Brain microvascular endothelial cell (primary cell): ENCODE data around the gene C17orf50.

Experiments used
- DNase-seq: peaks from one replicate; pipeline ENCODE4 v3.0.0-alpha.2; 2020
- H3K27ac ChIP-seq: fragments of 250-450 bp; sonication (Bioruptor Pico); 2 replicates; pipeline ENCODE4 v1.5.1; 2020; ENCODE audit warnings: mild to moderate bottlenecking, moderate library complexity
- H3K27me3 ChIP-seq: fragments of 250-450 bp; sonication (Bioruptor Pico); replicated peaks from 2 replicates; pipeline ENCODE4 v1.5.1; 2020; ENCODE audit warnings: mild to moderate bottlenecking
- H3K36me3 ChIP-seq: fragments of 250-450 bp; sonication (Bioruptor Pico); replicated peaks from 2 replicates; pipeline ENCODE4 v1.5.1; 2020; ENCODE audit warnings: mild to moderate bottlenecking
- H3K4me3 ChIP-seq: 2 replicates; pipeline ENCODE4 v1.5.1; 2011; ENCODE audit warnings: low read depth, mild to moderate bottlenecking, control low read depth, low read length, moderate library complexity
- CTCF ChIP-seq: IDR thresholded peaks from 2 replicates; pipeline ENCODE4 v1.5.1; 2011; ENCODE audit warnings: low read depth, mild to moderate bottlenecking, moderate library complexity, low read length, control low read depth, inconsistent platforms; ENCODE audit errors: missing control alignments
- in situ Hi-C: cut with HindIII; loops from 2 replicates; pipeline ENCODE4 v1.10.0; 2017; ENCODE audit warnings: low sequenced_read_pairs, low pct_ligation_motif_present

The C17orf50 gene

GRCh38 chr17:35745246-35745645 lies 15.4 kb upstream of the C17orf50 start:
- TF ChIP-seq CTCF, result no peak
- H3K27ac ChIP-seq, result no peak overlapping the region
- peaks cover 31% of the 10 kb centered on the region for H3K27me3 ChIP-seq
- no peaks in the 10 kb centered on the region for H3K36me3 ChIP-seq
- in situ Hi-C loops, result no loop called here
- H3K4me3 ChIP-seq, result no peak overlapping the region
- DNase-seq, result no peak

- in situ Hi-C loops, result no loop called here
- TF ChIP-seq CTCF, result no peak
- no peak for DNase-seq
Observed at GRCh38 chr17:35745749-35746320, 14.9 kb upstream of the C17orf50 start.

GRCh38 chr17:35747540-35748017 lies 13.1 kb upstream of the C17orf50 start:
- Histone ChIP-seq H3K27me3 (peaks cover 24% of the 10 kb centered on the region), H3K4me3 (no peak overlapping the region), H3K27ac (no peak overlapping the region), H3K36me3 (no peaks in the 10 kb centered on the region)
- in situ Hi-C loops, result no loop called here
- peak; percentile 64 for DNase-seq
- peak; percentile 90 for TF ChIP-seq CTCF

More at GRCh38 chr17:35745749-35746320, 14.9 kb upstream of the C17orf50 start:
- H3K36me3 ChIP-seq, result no peaks in the 10 kb centered on the region
- peaks cover 31% of the 10 kb centered on the region for H3K27me3 ChIP-seq
- H3K27ac ChIP-seq, result no peak overlapping the region
- H3K4me3 ChIP-seq, result no peak overlapping the region

GRCh38 chr17:35748341-35748841 lies 12.3 kb upstream of the C17orf50 start:
- no peak for TF ChIP-seq CTCF
- no peak for DNase-seq
- in situ Hi-C loops, result no loop called here
- H3K36me3 ChIP-seq, result no peaks in the 10 kb centered on the region
- peaks cover 27% of the 10 kb centered on the region for H3K27me3 ChIP-seq
- no peak overlapping the region for H3K4me3 ChIP-seq
- H3K27ac ChIP-seq, result no peak overlapping the region

GRCh38 chr17:35748979-35749378 lies 11.7 kb upstream of the C17orf50 start:
- no peak for DNase-seq
- Histone ChIP-seq H3K4me3 (no peak overlapping the region), H3K27me3 (peaks cover 27% of the 10 kb centered on the region), H3K36me3 (no peaks in the 10 kb centered on the region), H3K27ac (no peak overlapping the region)
- in situ Hi-C loops, result no loop called here
- no peak for TF ChIP-seq CTCF
